Mucosa of rectum (tissue), 2 donors: Measurements from ENCODE around the gene CLMP.

ENCODE experiments used
- H3K27ac ChIP-seq, 2 donors: one replicate each; pipeline ENCODE4 v1.7.0; 2013; ENCODE audit warnings: inconsistent platforms in 2 of 2, low read depth in 2 of 2, low read length in 2 of 2
- H3K27me3 ChIP-seq, 2 donors: one replicate each; pipeline ENCODE4 v1.7.0; 2013; ENCODE audit warnings: low read length in 2 of 2; ENCODE audit not compliant: control insufficient read depth in 2 of 2, insufficient read depth in 2 of 2
- H3K36me3 ChIP-seq, 2 donors: one replicate each; pipeline ENCODE4 v1.7.0; 2013; ENCODE audit warnings: low read length in 2 of 2; ENCODE audit not compliant: control insufficient read depth in 2 of 2, insufficient read depth in 2 of 2
- H3K4me1 ChIP-seq, 2 donors: one replicate each; pipeline ENCODE4 v1.7.0; 2013; ENCODE audit warnings: low read length in 2 of 2, mild to moderate bottlenecking in 1 of 2; ENCODE audit not compliant: control insufficient read depth in 2 of 2, insufficient read depth in 2 of 2
- H3K4me3 ChIP-seq, 2 donors: one replicate each; pipeline ENCODE4 v1.7.0; 2013; ENCODE audit warnings: low read length in 2 of 2
- H3K9ac ChIP-seq, 2 donors: one replicate each; pipeline ENCODE4 v1.7.0; 2013; ENCODE audit warnings: low read length in 2 of 2, low read depth in 1 of 2, mild to moderate bottlenecking in 1 of 2
- H3K9me3 ChIP-seq, 2 donors: one replicate each; pipeline ENCODE4 v1.7.0; 2013; ENCODE audit warnings: low read length in 2 of 2; ENCODE audit not compliant: control insufficient read depth in 2 of 2
- donor health status: healthy.
- donor health status: Normal muscosa, but diverticular disease.

CLMP gene

GRCh38 chr11:123034597-123034996 is 160.5 kb downstream of the CLMP start:
- Histone ChIP-seq H3K9ac (no peak overlapping the region), H3K36me3 (no peaks in the 10 kb centered on the region), H3K9me3 (no peaks in the 10 kb centered on the region), H3K27me3 (no peaks in the 10 kb centered on the region), H3K4me1 (no peaks in the 10 kb centered on the region), H3K4me3 (no peak overlapping the region), H3K27ac (no peak overlapping the region)

- no peaks in the 10 kb centered on the region for H3K4me1 ChIP-seq
- H3K27ac ChIP-seq, result no peak overlapping the region
- no peak overlapping the region for H3K9ac ChIP-seq
- no peak overlapping the region for H3K4me3 ChIP-seq
- no peaks in the 10 kb centered on the region for H3K36me3 ChIP-seq
- no peaks in the 10 kb centered on the region for H3K9me3 ChIP-seq
- no peaks in the 10 kb centered on the region for H3K27me3 ChIP-seq
These were observed 161.2 kb downstream of the CLMP start for GRCh38 chr11:123033895-123034294.

GRCh38 chr11:123030517-123030916 is 164.5 kb downstream of the CLMP start:
- no peak overlapping the region for H3K4me3 ChIP-seq
- H3K9ac ChIP-seq, result no peak overlapping the region
- peaks cover 0 to 2% of the 10 kb centered on the region in 2 donors for H3K27me3 ChIP-seq
- no peak overlapping the region for H3K27ac ChIP-seq
- H3K36me3 ChIP-seq, result no peaks in the 10 kb centered on the region
- H3K4me1 ChIP-seq, result no peaks in the 10 kb centered on the region
- no peaks in the 10 kb centered on the region for H3K9me3 ChIP-seq

GRCh38 chr11:123020968-123021367 is 174.1 kb downstream of the CLMP start:
- Histone ChIP-seq H3K9me3 (no peaks in the 10 kb centered on the region), H3K36me3 (no peaks in the 10 kb centered on the region), H3K4me1 (no peaks in the 10 kb centered on the region), H3K27me3 (peaks cover 0 to 4% of the 10 kb centered on the region in 2 donors), H3K9ac (no peak overlapping the region), H3K27ac (no peak overlapping the region), H3K4me3 (no peak overlapping the region)
